Activated T-cell treated with anti-CD3 and anti-CD28 coated beads, Interleukin-2, amount 50 U/mL, for 72 hours (primary cell): ENCODE results near the gene RAI1. TPM values are rescaled to one million over a fixed set of nuclear protein-coding genes. Genes with fewer than 3 reads are reported as not detected.
"Not testable (repeated sequence)": the region's sequence is repeated elsewhere in the genome, so short reads cannot be mapped to it uniquely, and the experiment has no call there.

Source experiments
- ATAC-seq, 2 donors: fragments of 150-1000 bp; cut with Tn5 transposase; replicated peaks in 1 of 2; 2 replicates each; pipeline ENCODE4 v1.10.0; 2021; ENCODE audit warnings: moderate library complexity in 2 of 2, mild to moderate bottlenecking in 1 of 2
- DNase-seq, 2 donors: peaks; one replicate each; pipeline ENCODE4 v3.0.0; 2021 to 2022; ENCODE audit warnings: mixed read lengths in 1 of 2
- H3K27ac Mint-ChIP-seq: one replicate; pipeline ENCODE4 v1.8.0; 2022; ENCODE audit warnings: mild to moderate bottlenecking, moderate library complexity, mixed read lengths
- H3K27me3 Mint-ChIP-seq: one replicate; pipeline ENCODE4 v1.8.0; 2022; ENCODE audit warnings: low read depth, mixed read lengths
- H3K36me3 Mint-ChIP-seq, 2 donors: one replicate each; pipeline ENCODE4 v1.8.0; 2022; ENCODE audit warnings: mixed read lengths in 2 of 2, mild to moderate bottlenecking in 1 of 2; ENCODE audit not compliant: insufficient read depth in 2 of 2
- H3K4me1 Mint-ChIP-seq: one replicate; pipeline ENCODE4 v1.8.0; 2022; ENCODE audit warnings: low read depth, mixed read lengths
- H3K4me3 Mint-ChIP-seq, 2 donors: one replicate each; pipeline ENCODE4 v1.8.0; 2022; ENCODE audit warnings: mild to moderate bottlenecking in 2 of 2, mixed read lengths in 2 of 2, moderate library complexity in 2 of 2
- H3K9me3 Mint-ChIP-seq, 2 donors: one replicate each; pipeline ENCODE4 v1.8.0; 2022; ENCODE audit warnings: mixed read lengths in 2 of 2
- total RNA-seq, 2 donors: library from RNA; stranded (reverse); gene quantifications; one replicate each; pipeline ENCODE4 v1.2.3, GENCODE V29; 2022

Gene RAI1, protein sequence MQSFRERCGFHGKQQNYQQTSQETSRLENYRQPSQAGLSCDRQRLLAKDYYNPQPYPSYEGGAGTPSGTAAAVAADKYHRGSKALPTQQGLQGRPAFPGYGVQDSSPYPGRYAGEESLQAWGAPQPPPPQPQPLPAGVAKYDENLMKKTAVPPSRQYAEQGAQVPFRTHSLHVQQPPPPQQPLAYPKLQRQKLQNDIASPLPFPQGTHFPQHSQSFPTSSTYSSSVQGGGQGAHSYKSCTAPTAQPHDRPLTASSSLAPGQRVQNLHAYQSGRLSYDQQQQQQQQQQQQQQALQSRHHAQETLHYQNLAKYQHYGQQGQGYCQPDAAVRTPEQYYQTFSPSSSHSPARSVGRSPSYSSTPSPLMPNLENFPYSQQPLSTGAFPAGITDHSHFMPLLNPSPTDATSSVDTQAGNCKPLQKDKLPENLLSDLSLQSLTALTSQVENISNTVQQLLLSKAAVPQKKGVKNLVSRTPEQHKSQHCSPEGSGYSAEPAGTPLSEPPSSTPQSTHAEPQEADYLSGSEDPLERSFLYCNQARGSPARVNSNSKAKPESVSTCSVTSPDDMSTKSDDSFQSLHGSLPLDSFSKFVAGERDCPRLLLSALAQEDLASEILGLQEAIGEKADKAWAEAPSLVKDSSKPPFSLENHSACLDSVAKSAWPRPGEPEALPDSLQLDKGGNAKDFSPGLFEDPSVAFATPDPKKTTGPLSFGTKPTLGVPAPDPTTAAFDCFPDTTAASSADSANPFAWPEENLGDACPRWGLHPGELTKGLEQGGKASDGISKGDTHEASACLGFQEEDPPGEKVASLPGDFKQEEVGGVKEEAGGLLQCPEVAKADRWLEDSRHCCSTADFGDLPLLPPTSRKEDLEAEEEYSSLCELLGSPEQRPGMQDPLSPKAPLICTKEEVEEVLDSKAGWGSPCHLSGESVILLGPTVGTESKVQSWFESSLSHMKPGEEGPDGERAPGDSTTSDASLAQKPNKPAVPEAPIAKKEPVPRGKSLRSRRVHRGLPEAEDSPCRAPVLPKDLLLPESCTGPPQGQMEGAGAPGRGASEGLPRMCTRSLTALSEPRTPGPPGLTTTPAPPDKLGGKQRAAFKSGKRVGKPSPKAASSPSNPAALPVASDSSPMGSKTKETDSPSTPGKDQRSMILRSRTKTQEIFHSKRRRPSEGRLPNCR (N-terminal part only)
- total RNA-seq: 10 to 100 TPM; 19.5 to 21.3 TPM

- H3K4me3 Mint-ChIP-seq: peak within 1 kb of the TSS; percentile 89 to 91
- peaks cover 1 to 2% of the 10 kb centered on the region in 2 donors for H3K36me3 Mint-ChIP-seq
- peak; percentile 66 for ATAC-seq
- no peaks in the 10 kb centered on the region for H3K27me3 Mint-ChIP-seq
- no peaks in the 10 kb centered on the region for H3K9me3 Mint-ChIP-seq
- peak within 1 kb of the TSS; percentile 88 for H3K27ac Mint-ChIP-seq
- H3K4me1 Mint-ChIP-seq: peaks cover 32% of the 10 kb centered on the region
- DNase-seq: peak; percentile 72 to 86
These were observed at the start of gene RAI1 for GRCh38 chr17:17681187-17681743. TSS of gene RAI1 (plus strand) at chr17:17681458. CDS start at chr17:17792949, 111,491 bp downstream.

- ATAC-seq, H3K4me3 Mint-ChIP-seq, H3K27ac Mint-ChIP-seq, H3K27me3 Mint-ChIP-seq, H3K36me3 Mint-ChIP-seq, H3K9me3 Mint-ChIP-seq, DNase-seq: not testable (repeated sequence)
- H3K4me1 Mint-ChIP-seq: peaks cover 15% of the 10 kb centered on the region
These were observed 48.6 kb upstream of the RAI1 start for GRCh38 chr17:17632690-17633089.

GRCh38 chr17:17633310-17633709, 47.9 kb upstream of the RAI1 start:
- Mint-ChIP-seq H3K4me1 (peaks cover 13% of the 10 kb centered on the region), H3K27me3 (no peaks in the 10 kb centered on the region), H3K36me3 (peaks cover 0 to 1% of the 10 kb centered on the region in 2 donors), H3K9me3 (peaks cover 0 to 3% of the 10 kb centered on the region in 2 donors), H3K27ac (no peak overlapping the region), H3K4me3 (no peak overlapping the region)
- ATAC-seq: no peak
- no peak for DNase-seq

- Mint-ChIP-seq H3K27ac (no peak overlapping the region), H3K27me3 (no peaks in the 10 kb centered on the region), H3K4me1 (no peaks in the 10 kb centered on the region), H3K36me3 (no peaks in the 10 kb centered on the region), H3K4me3 (no peak overlapping the region), H3K9me3 (peaks cover 0 to 3% of the 10 kb centered on the region in 2 donors)
- DNase-seq (no peak), ATAC-seq (no peak)
These were observed 46.1 kb upstream of the RAI1 start for GRCh38 chr17:17635126-17635525.

- not testable (repeated sequence) for ATAC-seq, DNase-seq, H3K36me3 Mint-ChIP-seq, H3K9me3 Mint-ChIP-seq, H3K4me3 Mint-ChIP-seq, H3K4me1 Mint-ChIP-seq, H3K27ac Mint-ChIP-seq, H3K27me3 Mint-ChIP-seq
These were observed 45.6 kb upstream of the RAI1 start for GRCh38 chr17:17635537-17636271.

GRCh38 chr17:17636272-17636885, 44.9 kb upstream of the RAI1 start:
- H3K27ac Mint-ChIP-seq: no peak overlapping the region
- no peak for ATAC-seq
- no peaks in the 10 kb centered on the region for H3K36me3 Mint-ChIP-seq
- no peaks in the 10 kb centered on the region for H3K4me1 Mint-ChIP-seq
- no peaks in the 10 kb centered on the region for H3K27me3 Mint-ChIP-seq
- no peak for DNase-seq
- no peak overlapping the region for H3K4me3 Mint-ChIP-seq
- peaks cover 0 to 3% of the 10 kb centered on the region in 2 donors for H3K9me3 Mint-ChIP-seq

DNA sequence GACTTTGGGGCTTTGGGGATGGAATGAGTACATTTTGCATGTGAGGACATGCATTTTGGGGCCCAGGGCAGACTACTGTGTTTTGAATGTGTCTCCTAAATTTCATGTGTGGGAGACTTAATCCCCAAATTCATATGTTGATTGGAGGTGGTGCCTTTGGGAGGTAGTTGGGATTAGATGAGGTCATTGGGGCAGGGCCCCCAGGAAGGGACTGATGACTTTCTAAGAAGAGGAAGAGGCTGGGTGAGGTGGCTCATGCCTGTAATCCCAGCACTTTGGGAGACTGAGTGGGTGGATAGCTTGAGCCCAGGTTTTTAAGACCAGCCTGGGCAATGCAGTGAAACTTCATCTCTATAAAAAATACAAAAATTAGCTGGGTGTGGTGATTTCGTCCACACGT, 42.8 kb upstream of the RAI1 start:
- H3K27me3 Mint-ChIP-seq: no peaks in the 10 kb centered on the region
- H3K4me3 Mint-ChIP-seq: no peak overlapping the region
- no peaks in the 10 kb centered on the region for H3K9me3 Mint-ChIP-seq
- no peak for DNase-seq
- ATAC-seq: no peak
- no peaks in the 10 kb centered on the region for H3K4me1 Mint-ChIP-seq
- H3K27ac Mint-ChIP-seq: no peak overlapping the region
- no peaks in the 10 kb centered on the region for H3K36me3 Mint-ChIP-seq

DNA sequence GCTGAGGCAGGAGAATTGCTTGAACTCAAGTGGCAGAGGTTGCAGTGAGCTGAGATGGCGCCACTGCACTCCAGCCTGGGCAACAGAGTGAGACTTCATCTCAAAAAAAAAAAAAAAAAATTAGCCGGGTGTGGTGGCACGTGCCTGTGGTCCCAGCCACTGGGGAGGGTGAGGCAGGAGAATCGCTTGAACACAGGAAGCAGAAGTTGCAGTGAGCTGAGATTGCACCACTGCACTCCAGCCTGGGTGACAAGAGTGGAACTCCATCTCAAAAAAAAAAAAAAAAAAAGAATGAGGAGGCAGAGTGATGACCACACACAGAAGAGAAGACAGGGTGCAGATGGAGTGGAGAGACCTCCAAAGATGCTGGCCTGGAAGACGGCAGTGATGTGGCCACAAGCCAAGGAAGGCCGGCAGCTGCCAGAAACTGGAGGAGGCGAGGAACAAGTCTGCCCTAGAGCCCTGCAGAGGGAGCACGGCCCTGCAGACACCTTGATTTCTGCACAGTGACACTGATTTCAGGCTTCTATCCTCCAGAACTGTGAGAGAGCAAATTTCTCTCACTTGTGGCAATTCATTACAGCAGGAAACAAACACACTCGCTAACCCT, 41.5 kb upstream of the RAI1 start:
- H3K4me3 Mint-ChIP-seq, ATAC-seq, H3K27ac Mint-ChIP-seq, H3K36me3 Mint-ChIP-seq, DNase-seq, H3K4me1 Mint-ChIP-seq, H3K27me3 Mint-ChIP-seq, H3K9me3 Mint-ChIP-seq: not testable (repeated sequence)

- ATAC-seq (peak; percentile 85 to 86), DNase-seq (peak; percentile 76 to 79)
- no peaks in the 10 kb centered on the region for H3K27me3 Mint-ChIP-seq
- no peaks in the 10 kb centered on the region for H3K4me1 Mint-ChIP-seq
- H3K9me3 Mint-ChIP-seq: peaks cover 0 to 2% of the 10 kb centered on the region in 2 donors
- no peak overlapping the region for H3K4me3 Mint-ChIP-seq
- no peaks in the 10 kb centered on the region for H3K36me3 Mint-ChIP-seq
- no peak overlapping the region for H3K27ac Mint-ChIP-seq
These were observed 39.4 kb upstream of the RAI1 start for GRCh38 chr17:17641621-17642409.

- H3K27ac Mint-ChIP-seq, H3K9me3 Mint-ChIP-seq, H3K27me3 Mint-ChIP-seq, H3K4me3 Mint-ChIP-seq, ATAC-seq, H3K36me3 Mint-ChIP-seq, H3K4me1 Mint-ChIP-seq, DNase-seq: not testable (repeated sequence)
These were observed 36.1 kb upstream of the RAI1 start for GRCh38 chr17:17645148-17645547.

DNA sequence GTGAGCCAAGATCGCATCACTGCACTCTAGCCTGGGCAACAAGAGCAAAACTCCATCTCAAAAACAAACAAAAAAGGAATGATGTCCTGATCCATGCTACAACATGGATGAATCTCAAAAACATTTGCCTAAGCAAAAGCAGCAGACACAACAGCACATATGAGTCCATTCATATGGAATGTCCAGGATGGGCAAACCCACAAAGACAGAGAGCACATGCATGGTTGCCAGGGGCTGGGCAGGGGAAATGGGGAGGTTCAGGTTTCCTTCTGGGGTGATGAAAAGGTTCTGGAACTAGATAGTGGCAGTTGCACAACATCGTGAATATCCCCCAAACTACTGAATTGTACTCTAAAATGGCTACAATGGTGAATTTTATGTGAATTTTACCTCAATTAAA, 35.3 kb upstream of the RAI1 start:
- ATAC-seq: no peak
- no peak overlapping the region for H3K4me3 Mint-ChIP-seq
- H3K4me1 Mint-ChIP-seq: no peaks in the 10 kb centered on the region
- H3K36me3 Mint-ChIP-seq: no peaks in the 10 kb centered on the region
- DNase-seq: no peak
- H3K27ac Mint-ChIP-seq: no peak overlapping the region
- H3K27me3 Mint-ChIP-seq: no peaks in the 10 kb centered on the region
- H3K9me3 Mint-ChIP-seq: peaks cover 6 to 11% of the 10 kb centered on the region in 2 donors
